Measurements from ENCODE around the gene B4GALT3.

The B4GALT3 gene

DNA sequence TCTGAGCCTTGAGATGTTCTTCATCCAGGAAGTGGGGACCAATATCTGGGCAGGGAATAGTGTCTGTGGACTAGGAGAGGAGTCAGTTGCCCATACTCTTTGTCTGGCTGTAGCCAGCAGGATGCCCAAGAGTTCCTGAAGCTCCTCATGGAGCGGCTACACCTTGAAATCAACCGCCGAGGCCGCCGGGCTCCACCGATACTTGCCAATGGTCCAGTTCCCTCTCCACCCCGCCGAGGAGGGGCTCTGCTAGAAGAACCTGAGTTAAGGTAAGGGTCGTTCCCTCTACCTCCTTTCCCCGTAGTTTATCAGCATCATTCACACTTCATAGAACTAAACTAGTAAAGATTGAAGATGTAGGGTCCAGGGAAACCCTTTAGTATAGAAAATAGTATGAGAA is 14.5 kb downstream of the B4GALT3 start:
- no peak for DNase-seq (ENCODE audit: low spot score)

DNA sequence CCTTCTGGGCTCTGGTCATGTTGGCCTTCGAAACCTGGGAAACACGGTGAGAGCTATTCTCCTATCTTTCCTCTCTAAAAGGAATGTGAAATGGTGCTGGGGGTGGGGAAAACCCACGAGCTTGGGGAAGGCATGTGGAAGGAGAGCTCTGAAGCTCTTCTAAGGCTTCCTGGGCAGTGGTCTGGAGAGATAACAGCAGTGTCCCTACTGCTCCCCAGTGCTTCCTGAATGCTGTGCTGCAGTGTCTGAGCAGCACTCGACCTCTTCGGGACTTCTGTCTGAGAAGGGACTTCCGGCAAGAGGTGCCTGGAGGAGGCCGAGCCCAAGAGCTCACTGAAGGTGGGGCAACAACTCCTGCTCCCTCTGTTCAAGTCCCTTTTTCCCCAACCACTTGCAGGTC is 15.3 kb downstream of the B4GALT3 start:
- DNase-seq (ENCODE audit: low spot score) = no peak

GRCh38 chr1:161161652-161162051 is 15.7 kb downstream of the B4GALT3 start:
- DNase-seq (ENCODE audit: low spot score) = no peak

DNA sequence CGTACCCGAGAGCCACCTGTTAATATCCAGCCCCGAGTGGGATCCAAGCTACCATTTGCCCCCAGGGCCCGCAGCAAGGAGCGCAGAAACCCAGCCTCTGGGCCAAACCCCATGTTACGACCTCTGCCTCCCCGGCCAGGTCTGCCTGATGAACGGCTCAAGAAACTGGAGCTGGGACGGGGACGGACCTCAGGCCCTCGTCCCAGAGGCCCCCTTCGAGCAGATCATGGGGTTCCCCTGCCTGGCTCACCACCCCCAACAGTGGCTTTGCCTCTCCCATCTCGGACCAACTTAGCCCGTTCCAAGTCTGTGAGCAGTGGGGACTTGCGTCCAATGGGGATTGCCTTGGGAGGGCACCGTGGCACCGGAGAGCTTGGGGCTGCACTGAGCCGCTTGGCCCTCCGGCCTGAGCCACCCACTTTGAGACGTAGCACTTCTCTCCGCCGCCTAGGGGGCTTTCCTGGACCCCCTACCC is 16.6 kb downstream of the B4GALT3 start:
- no peak for DNase-seq (ENCODE audit: low spot score)

DNA sequence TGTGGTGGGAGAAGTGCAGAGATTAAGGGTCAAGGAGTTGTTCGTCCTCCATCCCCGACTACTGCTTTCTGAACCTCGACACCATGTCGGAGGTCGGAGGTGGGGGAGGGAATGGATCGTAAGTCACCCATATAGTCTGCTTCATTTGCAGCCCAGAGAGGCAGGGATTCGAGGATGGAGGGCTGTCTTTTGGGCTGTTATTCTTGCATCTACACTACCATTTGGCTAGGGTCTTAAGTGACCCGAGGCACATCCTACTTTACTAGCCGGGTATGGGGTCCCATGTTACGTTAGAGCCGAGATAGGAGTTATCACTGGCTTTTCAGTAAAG is 17.4 kb downstream of the B4GALT3 start:
- DNase-seq (ENCODE audit: low spot score) = no peak

GRCh38 chr1:161159087-161159912 is 18.0 kb downstream of the B4GALT3 start, which contains the start of gene USP21:
Gene USP21 (plus strand): TSS chr1:161159500. CDS start chr1:161160641, 1,141 bp downstream.
- DNase-seq (ENCODE audit: low spot score) = peak; percentile 95

- no peak for DNase-seq (ENCODE audit: low spot score)
Measured at GRCh38 chr1:161158316-161159010, 18.8 kb downstream of the B4GALT3 start.

- no peak for DNase-seq (ENCODE audit: low spot score)
Measured at GRCh38 chr1:161157867-161158266, 19.4 kb downstream of the B4GALT3 start.

- peak; percentile 90 for DNase-seq (ENCODE audit: low spot score)
Measured at GRCh38 chr1:161153682-161154337, 23.5 kb downstream of the B4GALT3 start, which contains the start of gene UFC1. Gene UFC1 (plus strand): TSS chr1:161153978. CDS start chr1:161153998, 20 bp downstream.

- no peak for DNase-seq (ENCODE audit: low spot score)
Measured at GRCh38 chr1:161153176-161153575, 24.1 kb downstream of the B4GALT3 start.

DNA sequence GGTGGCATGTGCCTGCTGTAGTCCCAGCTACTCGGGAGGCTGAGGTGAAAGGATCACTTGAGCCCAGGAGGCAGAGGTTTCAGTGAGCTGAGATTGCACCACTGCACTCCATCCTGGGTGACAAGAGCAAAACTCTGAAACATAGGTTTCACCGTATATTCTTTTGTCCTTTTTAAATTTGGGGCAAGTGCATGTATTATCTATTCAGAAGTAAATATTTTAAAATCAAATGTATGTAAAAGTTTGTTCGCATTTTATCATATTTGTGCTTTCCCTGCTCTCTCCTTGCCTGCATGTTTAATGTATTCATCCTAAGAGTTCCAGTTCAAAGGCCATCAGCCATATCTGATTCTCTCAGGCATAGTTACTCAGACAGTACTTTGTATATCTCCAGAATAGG is 31.5 kb downstream of the B4GALT3 start:
- no peak for DNase-seq (ENCODE audit: low spot score)

DNA sequence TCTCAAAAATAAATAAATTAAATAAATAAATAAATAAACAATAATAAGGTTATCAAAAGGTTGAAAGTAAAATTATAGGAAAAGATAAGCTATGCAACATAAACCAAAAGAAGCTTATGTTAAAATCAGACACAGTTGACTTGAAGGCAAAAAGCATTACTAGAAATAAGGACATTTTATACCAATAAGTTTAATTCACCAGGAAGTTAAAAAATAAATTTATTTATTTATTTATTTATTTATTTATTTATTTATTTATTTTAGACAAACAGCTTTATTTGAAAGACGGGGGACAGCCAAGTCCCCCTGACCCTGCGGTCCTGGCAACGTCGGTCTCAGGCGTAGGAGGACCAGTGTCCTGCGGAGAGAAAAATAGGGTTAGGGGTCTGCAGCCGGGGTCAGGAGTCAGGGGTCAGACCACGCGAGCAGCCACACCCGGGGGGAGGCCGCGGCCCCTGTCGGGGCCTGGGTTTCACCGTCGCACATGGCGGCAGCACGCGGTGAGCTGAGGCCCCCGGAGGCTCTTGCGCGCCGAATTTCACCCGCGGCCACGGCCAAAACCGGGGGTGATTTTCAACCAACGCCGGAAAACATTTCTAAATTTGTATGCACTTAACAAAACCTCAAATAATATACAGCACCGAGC is 36.4 kb downstream of the B4GALT3 start:
- DNase-seq (ENCODE audit: low spot score) = no peak

- DNase-seq (ENCODE audit: low spot score) = no peak
Measured at GRCh38 chr1:161139766-161140165, 37.5 kb downstream of the B4GALT3 start.

GRCh38 chr1:161138431-161138830 is 38.9 kb downstream of the B4GALT3 start:
- no peak for DNase-seq (ENCODE audit: low spot score)

GRCh38 chr1:161137881-161138280 is 39.4 kb downstream of the B4GALT3 start:
- no peak for DNase-seq (ENCODE audit: low spot score)

DNA sequence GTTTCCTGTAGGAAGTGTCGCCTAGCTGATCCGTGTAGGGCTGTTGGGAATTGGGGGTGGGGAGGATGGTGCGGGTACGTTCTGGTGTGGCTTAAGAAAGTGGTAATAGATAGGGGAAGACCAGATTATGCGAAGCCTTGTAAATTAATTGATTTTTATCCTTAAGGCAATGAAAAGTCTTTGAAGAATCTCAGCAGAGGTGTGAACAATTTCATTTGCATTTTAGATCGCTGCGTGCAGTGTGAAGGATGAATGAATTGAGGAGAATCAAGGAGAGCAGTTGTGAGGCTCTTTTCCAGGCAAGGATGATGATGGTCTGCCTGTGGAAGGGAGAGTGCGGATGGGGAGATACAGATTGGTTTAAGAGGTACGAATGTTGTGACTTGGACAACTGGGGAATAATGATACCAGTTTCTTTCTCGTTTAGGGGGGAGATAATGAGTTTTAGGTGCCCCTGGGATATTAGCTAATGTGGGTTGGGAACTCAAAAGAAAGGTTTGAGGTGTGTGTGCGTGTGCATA is 44.0 kb downstream of the B4GALT3 start:
- DNase-seq (ENCODE audit: low spot score) = no peak

DNA sequence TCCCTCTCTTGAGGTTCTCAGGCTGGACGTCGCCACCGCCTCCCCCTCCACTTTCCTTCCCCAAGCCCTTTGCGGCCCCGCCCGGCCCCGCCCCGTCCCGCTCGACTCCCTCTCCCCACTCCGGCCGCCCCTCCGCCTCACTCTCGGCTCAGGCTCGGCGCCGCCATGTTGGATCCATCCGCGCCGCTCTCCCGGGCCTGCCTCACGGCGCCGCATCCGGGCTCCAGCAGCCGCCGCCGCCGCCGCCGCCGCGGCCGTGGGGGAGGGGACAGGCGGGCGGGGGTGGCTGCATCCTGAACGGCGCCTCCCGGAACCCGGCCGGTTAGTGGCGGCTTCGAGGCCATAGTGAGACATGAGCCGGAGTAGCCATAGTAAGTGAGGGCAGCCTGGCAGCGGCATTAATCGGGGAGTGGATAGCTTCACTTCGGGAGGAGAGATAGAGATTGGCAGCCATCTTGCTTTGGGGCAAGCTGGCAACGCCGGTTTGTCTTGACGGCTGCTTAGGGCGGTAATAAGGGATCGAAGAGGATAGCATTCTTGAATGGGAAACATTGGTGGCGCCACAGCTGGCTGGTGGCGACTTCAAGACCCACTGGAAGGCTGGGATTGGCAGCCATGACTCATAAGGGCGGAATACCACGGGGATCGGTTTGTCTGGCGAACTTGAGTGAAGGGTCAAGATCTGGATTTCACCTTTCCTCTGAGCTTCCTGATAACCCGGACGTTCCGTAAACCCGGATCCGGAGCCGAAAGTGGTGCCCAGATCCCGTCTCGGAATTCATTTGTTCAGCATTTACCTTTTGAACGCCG is 44.7 kb downstream of the B4GALT3 start, which contains the start of gene DEDD:
Gene DEDD (minus strand): TSS at position 258 of the 810 bp plus-strand sequence. CDS start 8,205 bp downstream, outside the sequence.
- peak; percentile 96 for DNase-seq (ENCODE audit: low spot score)

DNA sequence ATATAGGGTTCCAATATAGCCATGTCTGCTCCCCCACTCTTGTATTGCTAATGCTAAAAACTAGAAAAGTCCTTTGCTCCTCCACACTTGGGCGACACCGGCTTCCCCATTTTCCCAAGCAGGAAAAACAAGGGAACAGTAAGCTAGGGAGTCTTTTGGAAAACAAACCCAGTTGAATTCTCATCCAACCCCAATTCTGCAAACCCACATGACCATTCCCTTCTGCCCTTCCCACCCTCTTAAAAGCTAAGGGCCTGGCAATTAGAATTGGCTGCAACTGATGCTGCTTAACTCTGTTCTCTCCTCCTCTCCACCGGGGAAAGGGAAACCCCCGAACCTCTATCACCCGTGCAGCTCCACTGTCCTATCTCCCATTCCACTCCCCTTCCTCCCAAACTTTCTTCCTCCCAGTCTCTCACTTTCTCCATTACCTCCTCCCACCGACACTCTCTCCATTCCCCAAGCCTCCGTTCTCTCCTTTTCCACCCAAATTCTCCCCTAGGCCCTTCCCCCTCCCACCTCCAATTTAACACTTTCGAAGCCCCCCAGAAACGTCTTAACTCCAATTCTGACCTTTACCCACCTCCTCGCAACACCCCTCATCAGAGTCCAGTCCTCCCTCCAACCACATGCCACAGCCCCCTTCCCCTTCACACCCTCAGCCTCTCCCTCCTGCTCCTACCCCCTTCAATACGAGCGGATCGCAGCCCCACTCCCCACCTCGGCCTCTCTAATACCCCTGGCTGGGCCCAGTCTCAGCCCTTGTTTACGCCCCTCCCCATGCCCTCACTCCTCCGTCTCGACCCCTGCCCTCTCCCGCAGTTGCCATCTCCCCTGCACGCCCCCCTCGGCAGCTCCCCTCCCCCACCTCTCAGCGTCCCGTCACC is 45.5 kb downstream of the B4GALT3 start:
- DNase-seq (ENCODE audit: low spot score) = no peak

DNA sequence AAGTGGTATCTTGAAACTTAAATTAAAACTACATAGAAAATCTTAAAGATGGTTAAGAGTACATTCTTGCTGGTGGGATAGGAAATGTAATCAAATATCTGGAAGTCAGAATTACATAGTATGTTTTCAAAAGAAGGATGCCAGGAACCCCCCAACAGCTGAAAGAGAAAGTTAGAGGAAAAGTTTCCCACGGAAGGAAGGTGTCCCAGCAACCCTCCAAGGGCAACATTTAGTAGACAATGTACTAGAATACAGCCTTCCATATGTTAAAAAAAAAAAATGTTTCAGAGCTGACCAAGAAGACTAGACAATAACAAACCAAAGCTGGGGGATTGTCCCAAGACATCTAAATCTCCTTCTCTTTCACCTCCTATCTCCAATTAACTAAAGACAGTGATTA is 47.0 kb downstream of the B4GALT3 start:
- no peak for DNase-seq (ENCODE audit: low spot score)
